NT2/D1 (cell line): Measurements from ENCODE around the gene SLCO3A1.

Experiments used
- SUZ12 ChIP-seq: IDR thresholded peaks from 2 replicates; pipeline ENCODE4 v1.6.1; 2011; ENCODE audit not compliant: insufficient read length, insufficient read depth; ENCODE audit errors: extremely low read depth
- ZNF274 ChIP-seq: IDR thresholded peaks from 2 replicates; pipeline ENCODE4 v1.6.1; 2011; ENCODE audit warnings: mild to moderate bottlenecking, low read depth, low read length

- no peak for TF ChIP-seq ZNF274
- TF ChIP-seq SUZ12 = no peak
Observed at GRCh38 chr15:91890614-91891013, 37.1 kb downstream of the SLCO3A1 start.
